A673 (cell line): Measurements from ENCODE around the gene RTN4RL2.

Experiments used
- EZH2 ChIP-seq: fragments of 200-600 bp; sonication (generic); IDR thresholded peaks from 2 replicates; pipeline ENCODE4 v1.6.1; 2017; ENCODE audit warnings: borderline replicate concordance, low read depth, mild to moderate bottlenecking, mixed read lengths, antibody characterized with exemption, low read length; ENCODE audit not compliant: poor library complexity, severe bottlenecking
- TF ChIP-seq, protein P1 (sequence below): fragments of 300-800, 200-600 bp; sonication (generic); conservative IDR thresholded peaks from 2 replicates; pipeline ENCODE4 v1.5.1; 2017; ENCODE audit warnings: low read depth, mild to moderate bottlenecking, antibody characterized with exemption, low read length, moderate library complexity, mixed read lengths

DNA sequence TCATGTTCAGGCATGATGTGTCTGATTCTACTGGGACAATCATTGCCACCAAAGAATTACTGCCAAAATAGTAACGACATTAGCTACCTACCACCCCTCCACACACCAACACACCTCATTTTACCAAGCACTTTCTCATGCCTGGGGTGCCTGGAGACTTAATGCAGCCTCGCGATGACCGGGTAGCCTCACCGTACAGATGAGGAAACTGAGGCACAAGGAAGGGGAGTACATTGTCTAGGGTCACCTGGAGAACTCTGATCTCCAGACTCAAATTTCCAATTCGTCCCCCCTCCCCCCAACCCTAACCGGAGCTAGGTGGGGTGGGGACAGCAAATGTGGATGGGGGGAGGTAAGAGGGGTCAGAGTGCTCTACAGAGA, 2.7 kb upstream of the RTN4RL2 start:
- TF ChIP-seq EZH2, result no peak
- TF ChIP-seq, protein P1, sequence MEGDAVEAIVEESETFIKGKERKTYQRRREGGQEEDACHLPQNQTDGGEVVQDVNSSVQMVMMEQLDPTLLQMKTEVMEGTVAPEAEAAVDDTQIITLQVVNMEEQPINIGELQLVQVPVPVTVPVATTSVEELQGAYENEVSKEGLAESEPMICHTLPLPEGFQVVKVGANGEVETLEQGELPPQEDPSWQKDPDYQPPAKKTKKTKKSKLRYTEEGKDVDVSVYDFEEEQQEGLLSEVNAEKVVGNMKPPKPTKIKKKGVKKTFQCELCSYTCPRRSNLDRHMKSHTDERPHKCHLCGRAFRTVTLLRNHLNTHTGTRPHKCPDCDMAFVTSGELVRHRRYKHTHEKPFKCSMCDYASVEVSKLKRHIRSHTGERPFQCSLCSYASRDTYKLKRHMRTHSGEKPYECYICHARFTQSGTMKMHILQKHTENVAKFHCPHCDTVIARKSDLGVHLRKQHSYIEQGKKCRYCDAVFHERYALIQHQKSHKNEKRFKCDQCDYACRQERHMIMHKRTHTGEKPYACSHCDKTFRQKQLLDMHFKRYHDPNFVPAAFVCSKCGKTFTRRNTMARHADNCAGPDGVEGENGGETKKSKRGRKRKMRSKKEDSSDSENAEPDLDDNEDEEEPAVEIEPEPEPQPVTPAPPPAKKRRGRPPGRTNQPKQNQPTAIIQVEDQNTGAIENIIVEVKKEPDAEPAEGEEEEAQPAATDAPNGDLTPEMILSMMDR, result no peak
